ENCODE data around the gene MBD3L3.

The MBD3L3 gene

DNA sequence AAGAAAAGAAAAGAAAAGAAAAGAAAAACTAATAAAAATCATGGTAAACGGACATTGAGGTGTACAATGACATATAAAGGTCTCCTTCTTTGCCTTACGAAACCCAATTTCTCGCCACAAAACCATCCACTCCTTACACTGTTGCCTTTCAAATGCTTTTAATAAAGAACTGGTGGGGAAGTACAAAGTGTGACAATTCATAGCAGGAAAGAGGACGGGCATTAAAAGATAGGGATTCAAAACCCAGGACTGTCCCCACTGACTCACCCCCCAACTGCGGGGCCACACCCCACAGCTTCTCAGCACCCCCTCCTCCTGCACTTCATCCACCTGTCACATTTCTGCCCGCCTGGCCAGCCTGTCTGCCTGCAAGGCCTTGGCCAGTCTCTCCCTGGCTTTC, 39.6 kb downstream of the MBD3L3 start:
- no peak overlapping the region for H2AFZ ChIP-seq (ENCODE audit: low read length)
- H3K9ac ChIP-seq (ENCODE audit: low read depth, low read length, poor library complexity, severe bottlenecking) = no peak overlapping the region
- no peaks in the 10 kb centered on the region for H3K9me3 ChIP-seq (ENCODE audit: insufficient read depth, low read depth, low read length)
- no peaks in the 10 kb centered on the region for H3K27me3 ChIP-seq (ENCODE audit: insufficient read depth, low read length, poor library complexity, severe bottlenecking)
- H3K9me2 ChIP-seq (replicated peaks; ENCODE audit: low read depth, low read length) = no peaks in the 10 kb centered on the region
- H3K79me2 ChIP-seq (ENCODE audit: insufficient read depth, low read length) = no peaks in the 10 kb centered on the region
- H3K4me2 ChIP-seq (ENCODE audit: low read depth, low read length, poor library complexity, severe bottlenecking) = no peak overlapping the region
- no peaks in the 10 kb centered on the region for H4K20me1 ChIP-seq (ENCODE audit: insufficient read depth, low read length, poor library complexity, severe bottlenecking)
- H3K36me3 ChIP-seq (ENCODE audit: insufficient read depth, low read length) = no peaks in the 10 kb centered on the region
- no peaks in the 10 kb centered on the region for H3K4me1 ChIP-seq (ENCODE audit: insufficient read depth, low read length, poor library complexity, severe bottlenecking)
- TF ChIP-seq, protein P1, sequence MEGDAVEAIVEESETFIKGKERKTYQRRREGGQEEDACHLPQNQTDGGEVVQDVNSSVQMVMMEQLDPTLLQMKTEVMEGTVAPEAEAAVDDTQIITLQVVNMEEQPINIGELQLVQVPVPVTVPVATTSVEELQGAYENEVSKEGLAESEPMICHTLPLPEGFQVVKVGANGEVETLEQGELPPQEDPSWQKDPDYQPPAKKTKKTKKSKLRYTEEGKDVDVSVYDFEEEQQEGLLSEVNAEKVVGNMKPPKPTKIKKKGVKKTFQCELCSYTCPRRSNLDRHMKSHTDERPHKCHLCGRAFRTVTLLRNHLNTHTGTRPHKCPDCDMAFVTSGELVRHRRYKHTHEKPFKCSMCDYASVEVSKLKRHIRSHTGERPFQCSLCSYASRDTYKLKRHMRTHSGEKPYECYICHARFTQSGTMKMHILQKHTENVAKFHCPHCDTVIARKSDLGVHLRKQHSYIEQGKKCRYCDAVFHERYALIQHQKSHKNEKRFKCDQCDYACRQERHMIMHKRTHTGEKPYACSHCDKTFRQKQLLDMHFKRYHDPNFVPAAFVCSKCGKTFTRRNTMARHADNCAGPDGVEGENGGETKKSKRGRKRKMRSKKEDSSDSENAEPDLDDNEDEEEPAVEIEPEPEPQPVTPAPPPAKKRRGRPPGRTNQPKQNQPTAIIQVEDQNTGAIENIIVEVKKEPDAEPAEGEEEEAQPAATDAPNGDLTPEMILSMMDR (conservative IDR thresholded peaks at IDR 0.05; ENCODE audit: low read length) = no peak
- TF ChIP-seq EZH2phosphoT487 (IDR thresholded peaks at IDR 0.05; ENCODE audit: borderline replicate concordance) = no peak
- no peak overlapping the region for H3K4me3 ChIP-seq (ENCODE audit: low read length, poor library complexity, severe bottlenecking)
- H3F3A ChIP-seq (ENCODE audit: low read depth) = no peaks in the 10 kb centered on the region

DNA sequence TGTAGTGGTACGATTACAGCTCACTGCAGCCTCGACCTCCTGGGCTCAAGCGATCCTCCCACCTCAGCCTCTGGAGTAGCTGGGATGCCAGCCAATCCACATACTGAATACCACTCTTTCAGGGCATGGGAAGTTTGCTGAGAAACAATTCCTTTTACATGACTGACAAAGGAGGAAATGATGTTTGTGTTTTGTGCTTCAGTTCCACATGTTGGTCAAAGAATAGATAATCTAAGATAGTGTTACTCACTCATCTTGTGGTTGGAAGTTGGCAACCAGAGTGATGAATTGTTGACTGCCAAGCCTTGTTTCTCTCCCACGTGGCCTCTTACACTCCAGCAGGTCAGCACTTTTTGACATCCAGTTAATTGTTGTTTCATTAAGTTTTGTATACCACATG, 44.8 kb downstream of the MBD3L3 start:
- H2AFZ ChIP-seq (ENCODE audit: low read length) = no peak overlapping the region
- H3K27me3 ChIP-seq (ENCODE audit: insufficient read depth, low read length, poor library complexity, severe bottlenecking) = no peaks in the 10 kb centered on the region
- H3K36me3 ChIP-seq (ENCODE audit: insufficient read depth, low read length) = no peaks in the 10 kb centered on the region
- no peak overlapping the region for H3K9ac ChIP-seq (ENCODE audit: low read depth, low read length, poor library complexity, severe bottlenecking)
- TF ChIP-seq, protein P1 (conservative IDR thresholded peaks at IDR 0.05; ENCODE audit: low read length) = no peak
- TF ChIP-seq EZH2phosphoT487 (IDR thresholded peaks at IDR 0.05; ENCODE audit: borderline replicate concordance) = no peak
- H3K9me2 ChIP-seq (replicated peaks; ENCODE audit: low read depth, low read length) = no peaks in the 10 kb centered on the region
- no peak overlapping the region for H3K4me3 ChIP-seq (ENCODE audit: low read length, poor library complexity, severe bottlenecking)
- H3F3A ChIP-seq (ENCODE audit: low read depth) = no peaks in the 10 kb centered on the region
- no peaks in the 10 kb centered on the region for H3K9me3 ChIP-seq (ENCODE audit: insufficient read depth, low read depth, low read length)
- H3K79me2 ChIP-seq (ENCODE audit: insufficient read depth, low read length) = no peaks in the 10 kb centered on the region
- H3K4me2 ChIP-seq (ENCODE audit: low read depth, low read length, poor library complexity, severe bottlenecking) = no peak overlapping the region
- no peaks in the 10 kb centered on the region for H3K4me1 ChIP-seq (ENCODE audit: insufficient read depth, low read length, poor library complexity, severe bottlenecking)
- no peaks in the 10 kb centered on the region for H4K20me1 ChIP-seq (ENCODE audit: insufficient read depth, low read length, poor library complexity, severe bottlenecking)

DNA sequence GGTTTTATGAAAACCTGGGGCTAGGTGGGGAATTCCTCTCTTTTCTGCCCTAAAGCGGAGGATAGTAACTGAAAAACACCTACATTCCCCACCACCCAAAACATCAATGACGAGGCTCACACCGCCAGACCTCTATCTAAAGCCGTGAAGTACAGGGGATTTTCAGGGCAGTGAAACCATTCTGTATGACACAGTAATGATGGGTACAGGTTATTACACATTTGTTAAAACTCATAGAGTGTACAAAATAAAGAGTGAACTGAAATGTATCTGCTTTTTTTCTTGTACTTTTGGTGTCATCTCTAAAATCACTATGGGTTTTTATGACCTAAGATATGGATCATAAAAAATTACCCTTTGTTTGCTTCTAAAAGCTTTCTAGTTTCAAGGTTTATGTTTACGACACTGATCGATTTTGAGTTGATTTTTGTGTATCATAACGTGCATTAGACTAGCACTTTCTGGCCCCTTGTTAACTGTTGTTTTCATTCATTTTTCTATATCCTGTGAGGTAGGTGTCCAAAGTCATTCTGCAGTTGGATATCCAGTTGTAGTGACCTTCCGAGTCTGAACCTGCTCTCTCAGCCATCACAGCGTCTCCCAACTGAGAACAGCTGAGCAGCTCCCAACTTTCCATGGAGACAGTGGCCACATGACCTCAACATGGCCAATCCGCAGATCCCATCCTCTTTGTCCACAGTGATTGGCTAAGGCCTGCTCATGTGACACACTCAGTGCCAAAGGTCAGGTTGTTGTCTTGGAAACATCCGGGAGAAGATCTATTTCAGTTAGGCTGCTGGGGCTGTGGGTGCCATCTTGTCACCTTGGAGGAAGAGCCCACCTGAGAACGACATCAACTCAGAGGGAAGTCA, 47.5 kb downstream of the MBD3L3 start:
- Histone ChIP-seq H3K9ac (ENCODE audit: low read depth, low read length, poor library complexity, severe bottlenecking) (no peak overlapping the region), H2AFZ (ENCODE audit: low read length) (no peak overlapping the region), H3K4me1 (ENCODE audit: insufficient read depth, low read length, poor library complexity, severe bottlenecking) (no peaks in the 10 kb centered on the region), H3F3A (ENCODE audit: low read depth) (no peaks in the 10 kb centered on the region), H3K79me2 (ENCODE audit: insufficient read depth, low read length) (no peaks in the 10 kb centered on the region), H3K4me2 (ENCODE audit: low read depth, low read length, poor library complexity, severe bottlenecking) (no peak overlapping the region), H3K36me3 (ENCODE audit: insufficient read depth, low read length) (no peaks in the 10 kb centered on the region), H3K9me3 (ENCODE audit: insufficient read depth, low read depth, low read length) (no peaks in the 10 kb centered on the region), H3K9me2 (replicated peaks; ENCODE audit: low read depth, low read length) (no peaks in the 10 kb centered on the region), H4K20me1 (ENCODE audit: insufficient read depth, low read length, poor library complexity, severe bottlenecking) (no peaks in the 10 kb centered on the region), H3K27me3 (ENCODE audit: insufficient read depth, low read length, poor library complexity, severe bottlenecking) (no peaks in the 10 kb centered on the region), H3K4me3 (ENCODE audit: low read length, poor library complexity, severe bottlenecking) (no peak overlapping the region)
- TF ChIP-seq, protein P1 (conservative IDR thresholded peaks at IDR 0.05; ENCODE audit: low read length) = no peak
- no peak for TF ChIP-seq EZH2phosphoT487 (IDR thresholded peaks at IDR 0.05; ENCODE audit: borderline replicate concordance)
